Smooth muscle cell (in vitro differentiated cells): Measurements from ENCODE around the gene CCDC85B. TPM values are rescaled to one million over a fixed set of nuclear protein-coding genes. Genes with fewer than 3 reads are reported as not detected.

Source experiments
- DNase-seq: peaks from one replicate; lab custom pipeline; 2025; ENCODE audit not compliant: unreplicated experiment; lab: John Stamatoyannopoulos, UW
- H2AFZ ChIP-seq: fragments of 200-600 bp; sonication (generic); 2 replicates; pipeline ENCODE4 v1.6.0; 2016; ENCODE audit warnings: antibody characterized with exemption, low read depth, mild to moderate bottlenecking
- H3F3A ChIP-seq: fragments of 200-600 bp; sonication (generic); 2 replicates; pipeline ENCODE4 v1.6.0; 2017; ENCODE audit warnings: antibody characterized with exemption, low read depth
- H3K27ac ChIP-seq: fragments of 200-600 bp; sonication (generic); 2 replicates; pipeline ENCODE4 v1.5.1; 2016; ENCODE audit warnings: low read depth, mild to moderate bottlenecking
- H3K27me3 ChIP-seq: fragments of 200-600 bp; sonication (generic); 2 replicates; pipeline ENCODE4 v1.6.1; 2016; ENCODE audit warnings: low read depth, mild to moderate bottlenecking
- H3K36me3 ChIP-seq: fragments of 200-600 bp; sonication (generic); 2 replicates; pipeline ENCODE4 v1.5.1; 2016; ENCODE audit warnings: low read depth
- H3K4me1 ChIP-seq: fragments of 200-600 bp; sonication (generic); 2 replicates; pipeline ENCODE4 v1.5.1; 2016; ENCODE audit warnings: low read depth
- H3K4me2 ChIP-seq: fragments of 200-600 bp; sonication (generic); 2 replicates; pipeline ENCODE4 v1.6.0; 2016; ENCODE audit warnings: mild to moderate bottlenecking
- H3K4me3 ChIP-seq: fragments of 200-600 bp; sonication (generic); 2 replicates; pipeline ENCODE4 v1.5.1; 2016; ENCODE audit warnings: mild to moderate bottlenecking
- H3K79me2 ChIP-seq: fragments of 200-600 bp; sonication (generic); 2 replicates; pipeline ENCODE4 v1.6.0; 2016; ENCODE audit warnings: low read depth, mild to moderate bottlenecking
- H3K9ac ChIP-seq: fragments of 200-600 bp; sonication (generic); 2 replicates; pipeline ENCODE4 v1.6.0; 2016; ENCODE audit warnings: low read depth
- H3K9me3 ChIP-seq: fragments of 200-600 bp; sonication (generic); replicated peaks from 2 replicates; pipeline ENCODE4 v1.5.1; 2016; ENCODE audit warnings: low read depth
- H4K20me1 ChIP-seq: fragments of 200-600 bp; sonication (generic); 2 replicates; pipeline ENCODE4 v1.6.0; 2016; ENCODE audit warnings: low read depth
- CTCF ChIP-seq: fragments of 200-600 bp; sonication (generic); IDR thresholded peaks from 2 replicates; pipeline ENCODE4 v1.5.1; 2017; ENCODE audit warnings: borderline replicate concordance, mild to moderate bottlenecking, antibody characterized with exemption; ENCODE audit not compliant: insufficient read depth, poor library complexity, severe bottlenecking
- WGBS: methylation state at CpG from one replicate; pipeline ENCODE4 v1.1.7; 2016; ENCODE audit warnings: low lambda C conversion rate; 5-methylcytosine and 5-hydroxymethylcytosine counted together
- polyA plus RNA-seq: library from polyadenylated mRNA; unstranded; fragments of >200 nt; fragmentation: Nextera tagmentation; extraction: Ambion mirVana; gene quantifications from 2 replicates; pipeline ENCODE4 v1.2.1, GENCODE V29; 2016
- total RNA-seq: library from RNA; depleted of rRNA; stranded (reverse); fragments of >200 nt; gene quantifications from 2 replicates; pipeline ENCODE4 v1.2.3, GENCODE V29; 2014

The CCDC85B gene
- total and polyA plus RNA-seq, 2 experiments from 2014 or later: 19.5 to 55.7 TPM

DNA sequence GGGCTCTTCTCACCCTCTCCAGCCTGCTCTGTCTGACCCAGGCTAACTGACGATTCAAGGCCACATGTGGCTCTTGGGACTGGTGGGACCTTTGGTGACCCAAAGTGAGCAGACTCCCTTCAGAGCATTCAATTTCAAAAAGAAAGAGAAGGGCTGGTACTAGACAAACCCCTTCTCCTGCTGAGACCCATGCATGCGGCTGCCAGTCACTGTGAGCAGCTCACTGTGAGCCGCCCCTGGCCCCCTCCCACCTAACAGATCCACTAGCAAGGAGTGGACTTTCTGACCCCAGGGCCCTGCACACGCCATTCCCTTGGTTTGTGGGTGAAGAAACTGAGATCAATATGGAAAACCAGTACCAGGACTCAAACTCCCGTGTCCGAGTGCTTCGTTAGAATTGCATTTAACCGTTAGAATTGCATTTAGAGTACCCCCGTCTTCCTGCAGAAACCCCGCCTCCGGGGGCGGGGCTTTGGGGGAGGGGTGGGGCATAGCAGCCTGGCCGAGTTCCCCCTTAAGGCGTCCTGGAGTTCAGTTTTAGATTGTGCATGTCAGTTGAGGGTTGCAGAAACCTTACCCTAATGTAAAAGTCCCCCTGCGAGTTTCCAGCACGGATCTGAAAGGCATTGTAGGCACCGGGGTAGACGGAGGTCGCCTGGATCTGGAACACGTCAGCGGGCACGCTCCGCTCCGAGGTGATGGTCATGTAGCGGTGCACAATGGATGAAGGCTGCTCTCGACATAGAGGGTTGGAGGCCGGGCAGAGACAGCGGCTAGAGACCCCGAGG is 23.0 kb upstream of the CCDC85B start:
- H3K4me1 ChIP-seq: no peaks in the 10 kb centered on the region
- peaks cover 46% of the 10 kb centered on the region for H4K20me1 ChIP-seq
- peaks cover 43% of the 10 kb centered on the region for H3F3A ChIP-seq
- H2AFZ ChIP-seq: no peak overlapping the region
- H3K27me3 ChIP-seq: no peaks in the 10 kb centered on the region
- H3K79me2 ChIP-seq: peaks cover 9% of the 10 kb centered on the region
- 52% methylated on average over 29 of the region's 29 CpGs for WGBS
- no peak overlapping the region for H3K4me2 ChIP-seq
- H3K36me3 ChIP-seq: no peaks in the 10 kb centered on the region
- TF ChIP-seq CTCF: no peak
- no peak overlapping the region for H3K9ac ChIP-seq
- H3K9me3 ChIP-seq: no peaks in the 10 kb centered on the region
- no peak overlapping the region for H3K27ac ChIP-seq
- no peak overlapping the region for H3K4me3 ChIP-seq
- DNase-seq: no peak

DNA sequence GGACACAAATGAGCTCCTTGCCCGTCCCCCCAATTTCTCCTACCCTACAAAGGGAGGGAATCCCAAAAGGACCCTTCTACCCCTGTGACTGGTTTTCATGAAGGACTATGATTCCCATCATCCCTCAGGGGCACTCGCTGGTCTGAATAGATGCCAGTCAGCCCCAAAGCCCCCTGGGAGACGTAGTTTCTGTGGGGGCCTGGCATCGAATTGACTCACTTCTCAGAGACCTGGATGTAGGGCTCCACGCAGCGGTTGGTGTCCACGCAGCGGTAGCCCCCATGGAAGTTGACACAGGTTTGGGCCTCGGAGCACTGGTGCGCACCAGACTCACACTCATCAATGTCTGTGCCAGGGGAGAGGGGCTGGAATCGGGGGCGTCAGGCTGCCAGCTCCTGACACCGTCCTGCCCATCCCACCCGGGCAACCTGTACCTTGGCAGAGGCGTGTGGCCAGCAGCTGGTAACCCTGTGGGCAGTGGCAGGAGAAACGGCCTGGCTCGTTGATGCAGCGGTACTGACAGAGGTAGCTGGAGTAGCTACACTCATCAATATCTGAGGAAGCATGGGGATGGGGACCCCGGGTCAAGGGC is 22.3 kb upstream of the CCDC85B start:
- peak overlapping the region; percentile 8 for H3K27ac ChIP-seq
- peaks cover 43% of the 10 kb centered on the region for H3F3A ChIP-seq
- no peaks in the 10 kb centered on the region for H3K27me3 ChIP-seq
- DNase-seq: no peak
- no peak overlapping the region for H2AFZ ChIP-seq
- no peak overlapping the region for H3K4me2 ChIP-seq
- no peaks in the 10 kb centered on the region for H3K9me3 ChIP-seq
- H3K9ac ChIP-seq: no peak overlapping the region
- peaks cover 45% of the 10 kb centered on the region for H4K20me1 ChIP-seq
- 86% methylated on average over 19 of the region's 19 CpGs for WGBS
- H3K36me3 ChIP-seq: no peaks in the 10 kb centered on the region
- TF ChIP-seq CTCF: no peak
- H3K79me2 ChIP-seq: peaks cover 3% of the 10 kb centered on the region
- no peak overlapping the region for H3K4me3 ChIP-seq
- no peaks in the 10 kb centered on the region for H3K4me1 ChIP-seq

DNA sequence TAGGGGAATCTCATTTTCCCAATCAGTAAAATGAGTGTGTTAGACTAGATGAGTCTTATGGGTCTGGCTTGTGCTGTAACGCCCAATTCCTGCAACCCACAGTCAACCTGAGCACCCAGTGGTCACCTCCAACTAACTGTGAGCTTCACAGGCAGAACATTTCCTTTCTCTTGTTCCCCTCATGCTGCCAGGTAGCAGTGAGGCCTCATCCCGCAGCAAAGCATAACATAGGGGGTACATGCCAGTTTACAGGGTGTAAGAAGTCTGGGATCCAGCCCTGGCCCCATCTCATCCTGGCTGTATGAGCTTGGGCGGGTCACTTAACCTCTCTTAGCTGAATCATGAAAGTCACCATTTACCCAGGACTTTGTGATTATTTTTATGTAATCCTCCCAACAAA is 21.6 kb upstream of the CCDC85B start:
- Histone ChIP-seq H3K9ac (no peak overlapping the region), H3K79me2 (peaks cover 2% of the 10 kb centered on the region), H3K4me3 (no peak overlapping the region), H3K36me3 (no peaks in the 10 kb centered on the region), H3K4me1 (no peaks in the 10 kb centered on the region), H3K9me3 (no peaks in the 10 kb centered on the region), H3K27me3 (no peaks in the 10 kb centered on the region), H3F3A (peaks cover 43% of the 10 kb centered on the region), H3K4me2 (no peak overlapping the region), H4K20me1 (peaks cover 38% of the 10 kb centered on the region), H2AFZ (no peak overlapping the region), H3K27ac (no peak overlapping the region)
- no peak for TF ChIP-seq CTCF
- 92% methylated on average over 3 of the region's 3 CpGs for WGBS
- no peak for DNase-seq
